GM23248 (cell line): ENCODE results near the gene CYTH4.

ENCODE experiments used
- EZH2 ChIP-seq: fragments of 200-600 bp; sonication (generic); IDR thresholded peaks from 2 replicates; pipeline ENCODE4 v1.6.1; 2018; ENCODE audit warnings: antibody characterized with exemption, mild to moderate bottlenecking; ENCODE audit not compliant: insufficient read depth, poor library complexity, severe bottlenecking
- EZH2phosphoT487 ChIP-seq: fragments of 200-600 bp; sonication (generic); IDR thresholded peaks from 2 replicates; pipeline ENCODE4 v1.6.1; 2018; ENCODE audit warnings: antibody characterized with exemption, moderate library complexity, mild to moderate bottlenecking, low read depth; ENCODE audit not compliant: insufficient read depth

- no peak for TF ChIP-seq EZH2phosphoT487
- no peak for TF ChIP-seq EZH2
These were observed 74.6 kb downstream of the CYTH4 start for GRCh38 chr22:37356922-37357321.
